ENCODE measurements around the gene PSMA5.

PSMA5 gene

GRCh38 chr1:109361649-109362048 lies 64.6 kb downstream of the PSMA5 start:
- no peak for DNase-seq

GRCh38 chr1:109361069-109361468 lies 65.2 kb downstream of the PSMA5 start:
- no peak for DNase-seq

GRCh38 chr1:109357616-109358015 lies 68.6 kb downstream of the PSMA5 start:
- DNase-seq, result no peak

DNA sequence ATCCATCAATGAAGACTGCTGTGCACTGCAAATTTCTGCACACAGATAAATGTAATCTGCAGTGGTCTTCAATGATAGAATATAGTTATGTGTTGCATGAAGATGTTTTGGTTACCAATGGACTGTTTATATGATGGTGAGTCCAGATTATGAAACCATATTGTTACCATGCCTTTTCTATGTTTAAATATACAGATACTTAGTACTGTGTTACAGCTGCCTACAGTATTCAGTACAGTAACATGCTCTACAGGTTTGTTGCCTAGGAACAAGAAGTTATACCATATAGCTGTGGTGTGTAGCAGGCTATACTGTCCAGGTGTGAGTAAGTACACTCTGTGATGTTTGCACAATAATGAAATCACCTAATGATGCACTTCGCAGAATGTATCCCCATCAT lies 69.3 kb downstream of the PSMA5 start:
- no peak for DNase-seq

- DNase-seq, result no peak
These were observed 69.7 kb downstream of the PSMA5 start for GRCh38 chr1:109356505-109356904.

DNA sequence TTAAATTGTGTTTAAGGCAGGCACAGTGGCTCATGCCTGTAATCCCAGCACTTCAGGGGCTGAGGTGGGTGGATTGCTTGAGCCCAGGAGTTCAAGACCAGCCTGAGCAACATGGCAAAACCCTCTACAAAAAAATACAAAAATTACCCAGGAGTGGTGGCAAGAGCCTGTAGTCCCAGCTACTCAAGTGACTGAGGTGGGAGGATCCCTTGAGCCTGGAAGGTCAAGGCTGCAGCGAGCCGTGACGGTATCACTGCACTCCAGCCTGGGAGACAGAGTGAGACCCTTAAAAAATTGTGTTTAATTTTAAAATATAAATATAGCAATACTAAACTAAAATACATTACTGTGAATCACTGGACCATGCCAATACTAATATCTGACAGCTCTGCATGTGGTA lies 71.3 kb downstream of the PSMA5 start:
- no peak for DNase-seq

DNA sequence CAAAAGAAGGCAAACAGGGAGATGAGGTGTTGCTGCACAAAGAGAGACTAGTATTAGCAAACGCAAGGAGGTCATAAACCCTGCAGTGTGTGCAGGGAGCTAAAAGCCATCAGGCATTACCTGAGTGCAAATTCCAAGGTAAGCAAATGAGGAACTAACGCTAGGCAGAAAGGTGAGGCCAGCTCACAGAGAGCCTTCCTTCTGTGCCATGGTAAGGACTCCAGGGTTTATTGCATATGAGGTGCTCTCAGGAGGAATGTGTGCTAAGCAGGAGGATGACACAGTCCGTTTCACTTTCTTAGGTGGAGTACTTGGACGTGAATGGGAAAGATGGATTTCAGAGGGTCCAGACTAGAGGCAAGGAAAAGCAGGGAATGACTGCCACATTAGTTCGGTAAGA lies 74.8 kb downstream of the PSMA5 start:
- DNase-seq, result no peak

GRCh38 chr1:109350655-109351054 lies 75.6 kb downstream of the PSMA5 start:
- DNase-seq, result no peak

DNA sequence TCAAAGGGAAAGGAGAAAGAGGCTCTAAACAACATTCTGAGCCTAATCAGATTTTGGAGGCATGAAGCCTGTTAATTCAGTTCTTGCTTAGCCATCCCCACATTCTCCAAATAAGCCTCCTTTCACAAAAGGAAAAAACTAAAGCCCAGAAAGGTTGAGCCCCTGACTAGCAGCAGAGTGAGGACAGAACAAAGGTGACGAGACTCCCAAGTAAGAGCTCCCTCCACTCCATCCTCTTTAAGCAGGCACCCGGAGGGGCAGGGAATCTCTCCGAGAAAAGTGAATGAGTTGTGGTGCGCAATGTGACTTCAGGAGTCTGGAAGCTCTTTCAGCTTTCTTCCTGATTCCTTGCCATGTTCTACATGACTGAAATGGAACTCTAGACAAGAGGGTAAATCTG lies 76.1 kb downstream of the PSMA5 start:
- no peak for DNase-seq
